Measurements from ENCODE around the gene SMARCC2. TPM values are rescaled to one million over a fixed set of nuclear protein-coding genes. Genes with fewer than 3 reads are reported as not detected.
A peak's percentile ranks its signal among the peaks of the same experiment; 100 is the strongest.

Gene SMARCC2
- total RNA-seq, 2 experiments from 2014 or later: 144 to 154 TPM

DNA sequence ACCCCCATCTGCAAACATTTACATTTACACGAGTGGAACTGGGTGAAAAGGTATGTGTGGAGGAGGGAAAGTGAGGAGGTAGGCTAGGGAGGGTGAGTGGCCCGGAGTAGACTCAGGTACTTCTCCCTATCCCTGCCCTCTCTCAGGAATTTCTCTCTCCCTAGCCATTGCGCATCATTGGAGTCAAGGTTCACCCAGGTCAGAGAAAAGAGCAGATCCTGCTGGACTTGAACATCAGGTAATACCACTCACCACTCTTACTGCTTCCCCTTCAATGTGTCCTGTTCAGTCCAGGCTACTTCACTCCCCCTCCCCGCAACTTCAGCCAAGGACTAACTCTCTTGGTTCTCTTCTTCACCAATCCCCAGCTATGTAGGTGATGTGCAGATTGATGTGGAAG is 58.4 kb downstream of the SMARCC2 start:
- no peak for ATAC-seq
- H3K27ac Mint-ChIP-seq: peak overlapping the region; percentile 91
- H3K4me1 Mint-ChIP-seq (ENCODE audit: low read depth): peaks cover 63% of the 10 kb centered on the region
- peak overlapping the region; percentile 88 for H3K4me3 Mint-ChIP-seq
- no peaks in the 10 kb centered on the region for H3K9me3 Mint-ChIP-seq (ENCODE audit: insufficient read depth)
- POLR2A ChIA-PET: interaction anchor here (1.0 to 8.7 kb wide), 2 partner anchors 30 to 35 kb away, joined by 4 to 77 read pairs; partner anchors contain the start of gene MYL6
- peaks cover 65% of the 10 kb centered on the region for H3K36me3 Mint-ChIP-seq (ENCODE audit: low read depth)
- CTCF ChIA-PET: interaction anchor here (1.4 to 9.3 kb wide), 2 partner anchors 12 to 59 kb away, joined by 4 to 148 read pairs; partner anchors contain the start of genes SMARCC2 and ZC3H10
- DNase-seq: no peak
- no peaks in the 10 kb centered on the region for H3K27me3 Mint-ChIP-seq (ENCODE audit: low read depth)

- Mint-ChIP-seq H3K4me1 (ENCODE audit: low read depth) (peaks cover 69% of the 10 kb centered on the region), H3K27me3 (ENCODE audit: low read depth) (no peaks in the 10 kb centered on the region), H3K36me3 (ENCODE audit: low read depth) (peaks cover 59% of the 10 kb centered on the region), H3K4me3 (peak overlapping the region; percentile 88), H3K9me3 (ENCODE audit: insufficient read depth) (no peaks in the 10 kb centered on the region), H3K27ac (peak overlapping the region; percentile 91)
- ATAC-seq: no peak
- POLR2A ChIA-PET: interaction anchor here (0.7 to 8.7 kb wide), 7 partner anchors 8 to 36 kb away, joined by 3 to 77 read pairs (median 23); partner anchors contain the start of genes MYL6, MYL6B, RPL41 and ZC3H10
- no peak for DNase-seq
- CTCF ChIA-PET: interaction anchor here (1.0 to 9.3 kb wide), 4 partner anchors 11 to 391 kb away, joined by 3 to 148 read pairs (median 5); partner anchors contain the start of genes MYL6B, SMARCC2 and ZC3H10
Measured at GRCh38 chr12:56129942-56130495, 59.3 kb downstream of the SMARCC2 start.

DNA sequence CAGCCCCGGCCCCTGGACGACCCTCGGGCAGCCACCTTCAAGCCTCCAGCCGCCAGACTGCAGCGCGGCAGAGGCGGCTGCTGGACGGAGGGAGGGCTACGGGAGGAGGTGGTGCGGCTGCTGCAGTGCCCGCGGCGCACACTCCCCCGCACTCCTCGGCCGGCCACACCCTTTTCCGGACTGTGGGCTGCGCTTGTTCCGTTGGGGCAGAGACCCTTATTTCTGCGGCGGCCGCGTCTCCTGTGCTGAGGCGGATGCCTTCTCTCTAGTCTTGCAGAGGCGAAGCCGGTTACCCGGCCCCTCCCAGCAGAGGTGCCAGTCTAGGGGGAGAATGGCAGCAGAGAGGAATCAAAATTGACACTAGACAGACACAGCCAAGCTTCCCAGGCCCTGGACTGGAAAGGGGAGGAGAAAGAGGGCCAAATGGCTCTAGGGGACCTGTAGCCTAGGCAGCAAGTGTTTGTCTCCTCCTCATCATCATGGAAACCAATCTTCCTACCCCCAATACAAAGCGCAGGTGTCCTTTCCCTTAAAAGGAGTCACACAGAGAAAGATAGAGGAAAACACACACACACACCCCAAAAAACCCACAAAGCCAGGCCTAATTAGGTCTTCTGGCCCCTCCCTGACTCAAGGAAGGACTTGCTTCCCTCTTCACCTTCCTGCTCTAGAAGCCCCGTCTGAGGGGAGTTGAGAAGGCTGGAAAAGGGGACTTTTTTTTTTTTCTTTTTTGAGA is 59.9 kb downstream of the SMARCC2 start:
- Mint-ChIP-seq H3K4me3 (peak overlapping the region; percentile 88), H3K27ac (peak overlapping the region; percentile 91), H3K9me3 (ENCODE audit: insufficient read depth) (no peaks in the 10 kb centered on the region), H3K27me3 (ENCODE audit: low read depth) (no peaks in the 10 kb centered on the region), H3K36me3 (ENCODE audit: low read depth) (peaks cover 59% of the 10 kb centered on the region), H3K4me1 (ENCODE audit: low read depth) (peaks cover 75% of the 10 kb centered on the region)
- ChIA-PET CTCF (interaction anchor here (1.0 to 9.3 kb wide), 6 partner anchors 9 to 391 kb away, joined by 3 to 148 read pairs (median 8); partner anchors contain the start of genes MYL6B, PA2G4 and SMARCC2), POLR2A (interaction anchor here (0.7 to 8.7 kb wide), 14 partner anchors 9 to 204 kb away, joined by 3 to 77 read pairs (median 6); partner anchors contain the start of genes MYL6, MYL6B, PA2G4 and PAN2)
- DNase-seq (peak; percentile 91), ATAC-seq (peak; percentile 50)

GRCh38 chr12:56128670-56129205 is 60.5 kb downstream of the SMARCC2 start:
- ChIA-PET POLR2A (interaction anchor here (0.8 to 8.7 kb wide), 18 partner anchors 8 to 299 kb away, joined by 3 to 77 read pairs (median 6); partner anchors contain the start of genes DNAJC14, MYL6, MYL6B and PA2G4), CTCF (interaction anchor here (1.2 to 9.3 kb wide), 14 partner anchors 10 to 507 kb away, joined by 4 to 148 read pairs (median 10); partner anchors contain the start of genes ERBB3, MYL6, MYL6B and PA2G4)
- peak overlapping the region; percentile 88 for H3K4me3 Mint-ChIP-seq
- H3K9me3 Mint-ChIP-seq (ENCODE audit: insufficient read depth): no peaks in the 10 kb centered on the region
- no peak for ATAC-seq
- H3K27ac Mint-ChIP-seq: peak overlapping the region; percentile 91
- H3K27me3 Mint-ChIP-seq (ENCODE audit: low read depth): no peaks in the 10 kb centered on the region
- peaks cover 76% of the 10 kb centered on the region for H3K4me1 Mint-ChIP-seq (ENCODE audit: low read depth)
- DNase-seq: no peak
- H3K36me3 Mint-ChIP-seq (ENCODE audit: low read depth): peaks cover 54% of the 10 kb centered on the region

- POLR2A ChIA-PET: interaction anchor here (0.6 to 8.7 kb wide), 20 partner anchors 9 to 1349 kb away, joined by 3 to 77 read pairs (median 6); partner anchors contain the start of genes DNAJC14, MYL6, MYL6B and PA2G4
- Mint-ChIP-seq H3K4me3 (peak within 1 kb of the TSS; percentile 88), H3K27me3 (ENCODE audit: low read depth) (no peaks in the 10 kb centered on the region), H3K9me3 (ENCODE audit: insufficient read depth) (no peaks in the 10 kb centered on the region), H3K36me3 (ENCODE audit: low read depth) (peaks cover 49% of the 10 kb centered on the region), H3K27ac (peak within 1 kb of the TSS; percentile 91), H3K4me1 (ENCODE audit: low read depth) (peaks cover 70% of the 10 kb centered on the region)
- ATAC-seq: peak; percentile 91
- CTCF ChIA-PET: interaction anchor here (1.0 to 9.3 kb wide), 17 partner anchors 10 to 508 kb away, joined by 3 to 148 read pairs (median 9); partner anchors contain the start of genes ERBB3, MYL6, MYL6B and PA2G4
- peak; percentile 100 for DNase-seq
Measured at GRCh38 chr12:56127888-56128669, 61.2 kb downstream of the SMARCC2 start, which contains the start of gene ESYT1. Gene ESYT1, plus strand, starts transcription at chr12:56128267. Its CDS starts 53 bp downstream, at chr12:56128320.

- CTCF ChIA-PET: interaction anchor here (1.0 to 9.3 kb wide), 17 partner anchors 10 to 508 kb away, joined by 3 to 148 read pairs (median 9); partner anchors contain the start of genes ERBB3, MYL6, MYL6B and PA2G4
- H3K4me3 Mint-ChIP-seq: peak overlapping the region; percentile 88
- ATAC-seq: no peak
- peak overlapping the region; percentile 91 for H3K27ac Mint-ChIP-seq
- POLR2A ChIA-PET: interaction anchor here (0.6 to 8.7 kb wide), 17 partner anchors 9 to 1350 kb away, joined by 3 to 77 read pairs (median 7); partner anchors contain the start of genes DNAJC14, MYL6, MYL6B and PA2G4
- peaks cover 69% of the 10 kb centered on the region for H3K4me1 Mint-ChIP-seq (ENCODE audit: low read depth)
- H3K9me3 Mint-ChIP-seq (ENCODE audit: insufficient read depth): no peaks in the 10 kb centered on the region
- H3K27me3 Mint-ChIP-seq (ENCODE audit: low read depth): no peaks in the 10 kb centered on the region
- no peak for DNase-seq
- peaks cover 46% of the 10 kb centered on the region for H3K36me3 Mint-ChIP-seq (ENCODE audit: low read depth)
Measured at GRCh38 chr12:56127485-56127887, 61.8 kb downstream of the SMARCC2 start.

DNA sequence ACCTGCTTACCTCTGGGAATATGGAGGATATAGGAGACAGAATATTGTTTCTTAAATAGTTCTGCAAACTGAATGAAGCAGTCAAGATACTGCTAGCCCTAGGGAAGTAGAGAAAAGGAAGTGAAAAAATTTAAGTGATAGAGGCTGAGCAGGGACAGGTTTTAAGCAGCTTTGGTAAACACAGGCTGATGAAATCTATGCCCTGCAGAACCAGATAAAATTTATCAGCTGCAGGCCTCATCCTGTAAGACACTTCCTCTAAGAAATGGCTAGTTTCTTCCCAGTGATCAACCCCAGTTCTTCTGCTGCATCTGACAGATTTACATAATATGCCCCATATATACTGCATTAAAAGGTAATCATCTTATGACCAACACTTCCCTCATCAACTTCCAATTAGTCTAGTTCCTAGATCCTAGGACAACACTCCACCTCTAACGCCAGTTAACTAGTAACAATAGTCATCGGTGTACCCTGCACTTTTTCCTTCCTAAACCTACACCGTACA is 62.5 kb downstream of the SMARCC2 start:
- Mint-ChIP-seq H3K4me1 (ENCODE audit: low read depth) (peaks cover 62% of the 10 kb centered on the region), H3K4me3 (peak overlapping the region; percentile 88), H3K27me3 (ENCODE audit: low read depth) (no peaks in the 10 kb centered on the region), H3K36me3 (ENCODE audit: low read depth) (peaks cover 39% of the 10 kb centered on the region), H3K9me3 (ENCODE audit: insufficient read depth) (no peaks in the 10 kb centered on the region), H3K27ac (peak overlapping the region; percentile 91)
- ChIA-PET CTCF (interaction anchor here (0.6 to 9.3 kb wide), 22 partner anchors 9 to 509 kb away, joined by 3 to 148 read pairs (median 4); partner anchors contain the start of genes ANKRD52, CS, MYL6 and MYL6B), POLR2A (interaction anchor here (0.6 to 8.7 kb wide), 10 partner anchors 8 to 95 kb away, joined by 3 to 77 read pairs (median 7); partner anchors contain the start of genes MYL6, MYL6B, PA2G4 and RNF41)
- DNase-seq (no peak), ATAC-seq (no peak)

DNA sequence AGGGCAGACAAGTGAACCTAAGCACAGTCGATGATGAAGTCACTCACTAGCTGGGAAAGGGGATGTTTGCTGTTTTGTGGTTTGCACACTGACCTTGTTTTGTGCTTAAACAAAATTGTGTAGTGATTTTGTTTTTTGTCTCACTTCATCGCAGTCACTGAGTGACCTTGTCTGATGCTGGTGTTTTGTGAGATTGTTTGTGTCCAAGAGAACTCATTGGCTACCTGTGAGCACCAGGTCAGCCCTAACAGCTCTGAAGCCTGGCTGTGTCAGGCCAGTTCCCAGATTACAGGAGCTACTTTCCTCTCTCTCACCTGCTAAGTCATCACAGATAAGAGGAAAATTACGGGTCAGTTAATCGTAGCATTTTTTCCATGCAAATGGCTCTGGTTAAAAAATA is 65.2 kb downstream of the SMARCC2 start:
- CTCF ChIA-PET: interaction anchor here (0.7 to 9.3 kb wide), 9 partner anchors 20 to 386 kb away, joined by 3 to 148 read pairs (median 5); partner anchors contain the start of genes MYL6, MYL6B, PA2G4 and SMARCC2
- POLR2A ChIA-PET: interaction anchor here (0.7 to 8.7 kb wide), 3 partner anchors 36 to 65 kb away, joined by 3 to 77 read pairs (median 4); partner anchors contain the start of genes MYL6 and SMARCC2
- H3K36me3 Mint-ChIP-seq (ENCODE audit: low read depth): peaks cover 25% of the 10 kb centered on the region
- no peak for ATAC-seq
- DNase-seq: no peak
- H3K27ac Mint-ChIP-seq: peak overlapping the region; percentile 4
- H3K4me3 Mint-ChIP-seq: no peak overlapping the region
- H3K4me1 Mint-ChIP-seq (ENCODE audit: low read depth): peaks cover 57% of the 10 kb centered on the region
- H3K9me3 Mint-ChIP-seq (ENCODE audit: insufficient read depth): no peaks in the 10 kb centered on the region
- H3K27me3 Mint-ChIP-seq (ENCODE audit: low read depth): no peaks in the 10 kb centered on the region

- Mint-ChIP-seq H3K4me1 (ENCODE audit: low read depth) (peaks cover 67% of the 10 kb centered on the region), H3K27ac (no peak overlapping the region), H3K9me3 (ENCODE audit: insufficient read depth) (no peaks in the 10 kb centered on the region), H3K27me3 (ENCODE audit: low read depth) (no peaks in the 10 kb centered on the region), H3K36me3 (ENCODE audit: low read depth) (peaks cover 21% of the 10 kb centered on the region), H3K4me3 (no peak overlapping the region)
- ChIA-PET POLR2A (interaction anchor here (8.7 kb wide), 1 partner anchor 38 kb away, joined by 77 read pairs; the partner anchor contains the start of gene MYL6), CTCF (interaction anchor here (0.9 to 9.3 kb wide), 3 partner anchors 29 to 384 kb away, joined by 3 to 148 read pairs (median 5); partner anchors contain the start of gene SMARCC2)
- DNase-seq: no peak
- no peak for ATAC-seq
Measured at GRCh38 chr12:56122637-56123036, 66.6 kb downstream of the SMARCC2 start.

Data from activated CD8-positive, alpha-beta T cell treated with anti-CD3 and anti-CD28 coated beads, Interleukin-2, amount 10 ng/mL, durations not matched to agents 7 days and 5 days (primary cell).